ENCODE measurements around the gene EIF3I. TPM values are rescaled to one million over a fixed set of nuclear protein-coding genes. Genes with fewer than 3 reads are reported as not detected.

EIF3I gene
- total and polyA plus RNA-seq, 2 of the 13 experiments (the other 11 are each of a cell fraction or from before 2014, with no cell fraction given), result 210 to 223 TPM

DNA sequence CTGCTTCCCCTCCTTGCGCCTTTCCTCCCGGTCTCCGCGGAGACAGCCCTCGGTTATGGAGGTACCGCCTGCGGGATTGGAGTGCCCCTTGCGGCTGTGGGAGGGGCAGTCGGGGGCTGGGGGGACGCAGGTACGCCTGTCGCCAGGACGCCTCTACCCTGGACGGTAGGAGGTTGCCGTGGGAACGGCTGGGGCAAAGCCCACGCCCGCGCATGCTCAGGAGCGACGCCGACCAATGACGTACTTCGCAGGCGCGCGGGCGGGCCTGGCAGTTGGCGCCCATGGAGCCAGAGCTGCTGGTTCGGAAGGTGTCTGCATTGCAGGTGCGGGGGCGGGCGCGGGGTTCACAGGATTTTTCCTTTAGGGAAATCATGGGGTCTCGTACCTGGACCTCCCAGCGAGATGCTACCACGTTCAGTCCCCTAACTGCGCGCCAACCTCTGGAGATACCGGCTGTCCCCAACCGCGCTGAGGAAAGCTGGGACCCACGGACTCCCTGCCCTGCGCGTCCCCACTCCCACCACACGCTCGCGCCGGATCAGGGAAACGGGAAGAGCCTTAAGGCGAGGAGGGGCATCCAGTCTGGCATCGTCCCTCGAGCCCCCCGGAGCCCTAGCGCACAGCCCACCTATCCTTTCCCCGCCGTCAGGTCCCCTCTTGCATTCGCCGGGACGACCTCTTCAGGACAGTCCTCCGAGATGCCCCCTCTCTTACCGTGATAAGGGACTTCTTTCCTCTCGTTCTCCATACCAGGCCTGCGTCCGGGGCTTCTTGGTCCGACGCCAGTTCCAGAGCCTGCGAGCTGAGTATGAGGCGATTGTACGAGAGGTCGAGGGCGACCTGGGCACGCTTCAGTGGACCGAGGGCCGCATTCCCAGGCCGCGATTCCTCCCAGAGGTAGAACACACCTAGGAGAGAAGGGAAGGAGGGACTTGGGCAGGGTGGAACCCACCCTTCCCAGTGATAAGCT, 16.5 kb upstream of the EIF3I start, which contains the start of gene IQCC (continued):
- TF ChIP-seq SOX13 (IDR thresholded peaks at IDR 0.05), result no peak
- TF ChIP-seq SOX13 (CRISPR knock-in tag; conservative IDR thresholded peaks at IDR 0.05 in 1 of 2, IDR thresholded peaks at IDR 0.05 in 1 of 2), result peak in 1 of 2 experiments; percentile 12; a peak in 1 of 4 replicates
- TF ChIP-seq, protein P1, sequence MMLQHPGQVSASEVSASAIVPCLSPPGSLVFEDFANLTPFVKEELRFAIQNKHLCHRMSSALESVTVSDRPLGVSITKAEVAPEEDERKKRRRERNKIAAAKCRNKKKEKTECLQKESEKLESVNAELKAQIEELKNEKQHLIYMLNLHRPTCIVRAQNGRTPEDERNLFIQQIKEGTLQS (CRISPR knock-in tag; IDR thresholded peaks at IDR 0.05), result no peak
- TF ChIP-seq ZNF382 (CRISPR knock-in tag; IDR thresholded peaks at IDR 0.05; ENCODE audit: borderline replicate concordance), result no peak
- no peak for TF ChIP-seq ZNF441 (CRISPR knock-in tag; IDR thresholded peaks at IDR 0.05; ENCODE audit: borderline replicate concordance)
- TF ChIP-seq, protein P2, sequence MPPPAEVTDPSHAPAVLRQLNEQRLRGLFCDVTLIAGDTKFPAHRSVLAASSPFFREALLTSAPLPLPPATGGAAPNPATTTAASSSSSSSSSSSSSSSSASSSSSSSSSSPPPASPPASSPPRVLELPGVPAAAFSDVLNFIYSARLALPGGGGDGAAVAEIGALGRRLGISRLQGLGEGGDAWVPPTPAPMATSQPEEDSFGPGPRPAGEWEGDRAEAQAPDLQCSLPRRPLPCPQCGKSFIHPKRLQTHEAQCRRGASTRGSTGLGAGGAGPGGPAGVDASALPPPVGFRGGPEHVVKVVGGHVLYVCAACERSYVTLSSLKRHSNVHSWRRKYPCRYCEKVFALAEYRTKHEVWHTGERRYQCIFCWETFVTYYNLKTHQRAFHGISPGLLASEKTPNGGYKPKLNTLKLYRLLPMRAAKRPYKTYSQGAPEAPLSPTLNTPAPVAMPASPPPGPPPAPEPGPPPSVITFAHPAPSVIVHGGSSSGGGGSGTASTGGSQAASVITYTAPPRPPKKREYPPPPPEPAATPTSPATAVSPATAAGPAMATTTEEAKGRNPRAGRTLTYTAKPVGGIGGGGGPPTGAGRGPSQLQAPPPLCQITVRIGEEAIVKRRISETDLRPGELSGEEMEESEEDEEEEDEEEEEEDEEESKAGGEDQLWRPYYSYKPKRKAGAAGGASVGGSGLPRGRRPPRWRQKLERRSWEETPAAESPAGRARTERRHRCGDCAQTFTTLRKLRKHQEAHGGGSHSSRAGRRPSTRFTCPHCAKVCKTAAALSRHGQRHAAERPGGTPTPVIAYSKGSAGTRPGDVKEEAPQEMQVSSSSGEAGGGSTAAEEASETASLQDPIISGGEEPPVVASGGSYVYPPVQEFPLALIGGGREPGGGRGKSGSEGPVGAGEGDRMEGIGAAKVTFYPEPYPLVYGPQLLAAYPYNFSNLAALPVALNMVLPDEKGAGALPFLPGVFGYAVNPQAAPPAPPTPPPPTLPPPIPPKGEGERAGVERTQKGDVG (CRISPR knock-in tag; IDR thresholded peaks at IDR 0.05; ENCODE audit: borderline replicate concordance), result no peak
- TF ChIP-seq SYNCRIP (IDR thresholded peaks at IDR 0.05; ENCODE audit: insufficient read depth, low read depth, low read length), result no peak
- TF ChIP-seq, protein P3, sequence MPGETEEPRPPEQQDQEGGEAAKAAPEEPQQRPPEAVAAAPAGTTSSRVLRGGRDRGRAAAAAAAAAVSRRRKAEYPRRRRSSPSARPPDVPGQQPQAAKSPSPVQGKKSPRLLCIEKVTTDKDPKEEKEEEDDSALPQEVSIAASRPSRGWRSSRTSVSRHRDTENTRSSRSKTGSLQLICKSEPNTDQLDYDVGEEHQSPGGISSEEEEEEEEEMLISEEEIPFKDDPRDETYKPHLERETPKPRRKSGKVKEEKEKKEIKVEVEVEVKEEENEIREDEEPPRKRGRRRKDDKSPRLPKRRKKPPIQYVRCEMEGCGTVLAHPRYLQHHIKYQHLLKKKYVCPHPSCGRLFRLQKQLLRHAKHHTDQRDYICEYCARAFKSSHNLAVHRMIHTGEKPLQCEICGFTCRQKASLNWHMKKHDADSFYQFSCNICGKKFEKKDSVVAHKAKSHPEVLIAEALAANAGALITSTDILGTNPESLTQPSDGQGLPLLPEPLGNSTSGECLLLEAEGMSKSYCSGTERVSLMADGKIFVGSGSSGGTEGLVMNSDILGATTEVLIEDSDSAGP (CRISPR knock-in tag; IDR thresholded peaks at IDR 0.05; ENCODE audit: borderline replicate concordance), result peak; percentile 74; the same call in 1 of the 2 replicates
- no peak for TF ChIP-seq ZNF652 (CRISPR knock-in tag; IDR thresholded peaks at IDR 0.05; ENCODE audit: borderline replicate concordance, low read depth)
- no peak for TF ChIP-seq ZNF558 (CRISPR knock-in tag; IDR thresholded peaks at IDR 0.05; ENCODE audit: borderline replicate concordance)
- TF ChIP-seq MBNL3 (CRISPR knock-in tag; conservative IDR thresholded peaks at IDR 0.05), result no peak
- peak; percentile 86 for TF ChIP-seq AKAP8 (CRISPR knock-in tag; IDR thresholded peaks at IDR 0.05)
- no peak for TF ChIP-seq RARA (CRISPR knock-in tag; IDR thresholded peaks at IDR 0.05)
- TF ChIP-seq, protein P4, sequence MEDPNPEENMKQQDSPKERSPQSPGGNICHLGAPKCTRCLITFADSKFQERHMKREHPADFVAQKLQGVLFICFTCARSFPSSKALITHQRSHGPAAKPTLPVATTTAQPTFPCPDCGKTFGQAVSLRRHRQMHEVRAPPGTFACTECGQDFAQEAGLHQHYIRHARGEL (CRISPR knock-in tag; IDR thresholded peaks at IDR 0.05), result no peak
- no peak for TF ChIP-seq ZNF720 (CRISPR knock-in tag; IDR thresholded peaks at IDR 0.05)
- 0 out of 2 replicates have a peak, but pooled peaks have one; percentile 29 for TF ChIP-seq ZNF605 (CRISPR knock-in tag; IDR thresholded peaks at IDR 0.05)
- no peak for TF ChIP-seq MTF1 (CRISPR knock-in tag; IDR thresholded peaks at IDR 0.05)
- no peak for TF ChIP-seq ZNF124 (CRISPR knock-in tag; IDR thresholded peaks at IDR 0.05)
- TF ChIP-seq, protein P5, sequence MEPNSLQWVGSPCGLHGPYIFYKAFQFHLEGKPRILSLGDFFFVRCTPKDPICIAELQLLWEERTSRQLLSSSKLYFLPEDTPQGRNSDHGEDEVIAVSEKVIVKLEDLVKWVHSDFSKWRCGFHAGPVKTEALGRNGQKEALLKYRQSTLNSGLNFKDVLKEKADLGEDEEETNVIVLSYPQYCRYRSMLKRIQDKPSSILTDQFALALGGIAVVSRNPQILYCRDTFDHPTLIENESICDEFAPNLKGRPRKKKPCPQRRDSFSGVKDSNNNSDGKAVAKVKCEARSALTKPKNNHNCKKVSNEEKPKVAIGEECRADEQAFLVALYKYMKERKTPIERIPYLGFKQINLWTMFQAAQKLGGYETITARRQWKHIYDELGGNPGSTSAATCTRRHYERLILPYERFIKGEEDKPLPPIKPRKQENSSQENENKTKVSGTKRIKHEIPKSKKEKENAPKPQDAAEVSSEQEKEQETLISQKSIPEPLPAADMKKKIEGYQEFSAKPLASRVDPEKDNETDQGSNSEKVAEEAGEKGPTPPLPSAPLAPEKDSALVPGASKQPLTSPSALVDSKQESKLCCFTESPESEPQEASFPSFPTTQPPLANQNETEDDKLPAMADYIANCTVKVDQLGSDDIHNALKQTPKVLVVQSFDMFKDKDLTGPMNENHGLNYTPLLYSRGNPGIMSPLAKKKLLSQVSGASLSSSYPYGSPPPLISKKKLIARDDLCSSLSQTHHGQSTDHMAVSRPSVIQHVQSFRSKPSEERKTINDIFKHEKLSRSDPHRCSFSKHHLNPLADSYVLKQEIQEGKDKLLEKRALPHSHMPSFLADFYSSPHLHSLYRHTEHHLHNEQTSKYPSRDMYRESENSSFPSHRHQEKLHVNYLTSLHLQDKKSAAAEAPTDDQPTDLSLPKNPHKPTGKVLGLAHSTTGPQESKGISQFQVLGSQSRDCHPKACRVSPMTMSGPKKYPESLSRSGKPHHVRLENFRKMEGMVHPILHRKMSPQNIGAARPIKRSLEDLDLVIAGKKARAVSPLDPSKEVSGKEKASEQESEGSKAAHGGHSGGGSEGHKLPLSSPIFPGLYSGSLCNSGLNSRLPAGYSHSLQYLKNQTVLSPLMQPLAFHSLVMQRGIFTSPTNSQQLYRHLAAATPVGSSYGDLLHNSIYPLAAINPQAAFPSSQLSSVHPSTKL (CRISPR knock-in tag; IDR thresholded peaks at IDR 0.05), result no peak

All from HepG2 (cell line).